Neural progenitor cell (in vitro differentiated cells): ENCODE results near the gene ATAD3B.

ENCODE experiments used
- EZH2 ChIP-seq: fragments of 200-600 bp; sonication (generic); IDR thresholded peaks from 2 replicates; pipeline ENCODE4 v1.6.1; 2017; ENCODE audit warnings: antibody characterized with exemption, mild to moderate bottlenecking, moderate library complexity
- EZH2phosphoT487 ChIP-seq: fragments of 200-600 bp; sonication (generic); IDR thresholded peaks from 2 replicates; pipeline ENCODE4 v1.6.1; 2017; ENCODE audit warnings: antibody characterized with exemption
- TF ChIP-seq, protein P1 (sequence below): fragments of 200-600 bp; sonication (generic); IDR thresholded peaks from 2 replicates; pipeline ENCODE4 v1.5.1; 2017; ENCODE audit warnings: antibody characterized with exemption, mild to moderate bottlenecking

DNA sequence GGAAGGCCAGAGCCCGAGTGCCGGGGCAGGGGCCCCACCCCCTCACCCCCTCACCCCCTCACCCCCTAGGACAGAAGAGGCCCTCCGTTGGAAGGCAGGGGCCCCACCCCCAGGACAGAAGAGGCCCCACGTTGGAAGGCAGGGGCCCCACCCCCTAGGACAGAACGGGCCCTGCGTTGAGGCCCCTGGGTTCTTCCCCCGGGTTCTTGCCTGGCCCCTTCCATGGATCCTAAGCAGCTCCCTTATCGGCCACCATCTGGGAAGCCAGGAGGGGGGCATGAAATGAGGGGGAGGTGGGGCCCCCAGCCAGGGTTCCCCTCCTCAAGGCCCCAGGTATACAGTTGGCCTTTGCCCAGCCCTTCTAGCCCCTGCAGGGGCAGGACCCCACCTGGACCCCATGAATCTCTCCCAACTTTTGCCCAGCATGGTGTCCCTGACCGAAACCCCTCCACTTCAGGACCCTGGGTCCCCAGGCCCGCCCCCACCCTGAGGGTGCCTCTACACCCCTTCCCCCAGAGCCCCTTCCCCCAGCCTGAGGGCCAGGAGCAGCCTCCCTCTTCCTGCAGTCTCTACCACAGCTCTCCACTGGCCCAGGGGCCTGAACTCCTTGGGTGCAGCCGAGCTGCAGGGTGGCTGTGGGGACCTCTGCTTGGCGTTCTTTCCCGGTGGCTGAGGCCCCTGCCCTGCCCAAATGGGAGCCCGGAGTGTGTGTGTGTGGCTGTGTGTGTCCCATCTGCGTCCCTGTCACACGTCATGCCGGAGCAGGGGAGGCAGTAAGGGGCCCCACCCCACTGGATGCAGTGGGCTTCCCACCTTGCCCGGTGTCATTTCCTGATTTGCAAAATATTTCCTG is 40.3 kb upstream of the ATAD3B start:
- TF ChIP-seq, protein P1, sequence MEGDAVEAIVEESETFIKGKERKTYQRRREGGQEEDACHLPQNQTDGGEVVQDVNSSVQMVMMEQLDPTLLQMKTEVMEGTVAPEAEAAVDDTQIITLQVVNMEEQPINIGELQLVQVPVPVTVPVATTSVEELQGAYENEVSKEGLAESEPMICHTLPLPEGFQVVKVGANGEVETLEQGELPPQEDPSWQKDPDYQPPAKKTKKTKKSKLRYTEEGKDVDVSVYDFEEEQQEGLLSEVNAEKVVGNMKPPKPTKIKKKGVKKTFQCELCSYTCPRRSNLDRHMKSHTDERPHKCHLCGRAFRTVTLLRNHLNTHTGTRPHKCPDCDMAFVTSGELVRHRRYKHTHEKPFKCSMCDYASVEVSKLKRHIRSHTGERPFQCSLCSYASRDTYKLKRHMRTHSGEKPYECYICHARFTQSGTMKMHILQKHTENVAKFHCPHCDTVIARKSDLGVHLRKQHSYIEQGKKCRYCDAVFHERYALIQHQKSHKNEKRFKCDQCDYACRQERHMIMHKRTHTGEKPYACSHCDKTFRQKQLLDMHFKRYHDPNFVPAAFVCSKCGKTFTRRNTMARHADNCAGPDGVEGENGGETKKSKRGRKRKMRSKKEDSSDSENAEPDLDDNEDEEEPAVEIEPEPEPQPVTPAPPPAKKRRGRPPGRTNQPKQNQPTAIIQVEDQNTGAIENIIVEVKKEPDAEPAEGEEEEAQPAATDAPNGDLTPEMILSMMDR: no peak
- TF ChIP-seq EZH2 (no peak), EZH2phosphoT487 (no peak)
